Left ventricle myocardium inferior (tissue), 1 donor: ENCODE data around the gene KLK15. TPM values are rescaled to one million over a fixed set of nuclear protein-coding genes. Genes with fewer than 3 reads are reported as not detected.

Experiments
- DNase-seq: peaks from one replicate; pipeline ENCODE4 v3.0.0-alpha.2; 2020
- H3K27ac ChIP-seq: fragments of 200-600 bp; replicated peaks from 2 replicates; pipeline ENCODE4 v1.8.0; 2021
- H3K27me3 ChIP-seq: fragments of 200-600 bp; 2 replicates; pipeline ENCODE4 v1.8.0; 2021; ENCODE audit warnings: low read depth
- H3K36me3 ChIP-seq: fragments of 200-600 bp; 2 replicates; pipeline ENCODE4 v1.8.0; 2021
- H3K4me1 ChIP-seq: fragments of 200-600 bp; 2 replicates; pipeline ENCODE4 v1.8.0; 2021
- H3K4me3 ChIP-seq: fragments of 200-600 bp; 2 replicates; pipeline ENCODE4 v1.8.0; 2021; ENCODE audit warnings: mild to moderate bottlenecking, moderate library complexity
- H3K9me3 ChIP-seq: fragments of 200-600 bp; replicated peaks from 2 replicates; pipeline ENCODE4 v1.8.0; 2021
- intact Hi-C: fragments of 100-400 bp; cut with micrococcal nuclease; formaldehyde crosslinking; loops from one replicate; pipeline ENCODE4 v1.11.0; 2022
- total RNA-seq: library from RNA; stranded (reverse); fragmentation: NEBNext Ultra II Directional; extraction: Animal tissue kit (Norgen Biotek cat#: 25700); gene quantifications from one replicate; pipeline ENCODE4 v1.2.1, GENCODE V29; 2021
- TF ChIP-seq, protein P1 (sequence below): fragments of 200-600 bp; IDR thresholded peaks from 2 replicates; pipeline ENCODE4 v1.8.0; 2021; ENCODE audit warnings: antibody characterized with exemption, mild to moderate bottlenecking, borderline replicate concordance
- donor health status: DM: no; HTN: yes; CAD: no; lungs with severe emphysema.

Gene KLK15
- total RNA-seq, 1 donor from 2014 or later, result not detected

DNA sequence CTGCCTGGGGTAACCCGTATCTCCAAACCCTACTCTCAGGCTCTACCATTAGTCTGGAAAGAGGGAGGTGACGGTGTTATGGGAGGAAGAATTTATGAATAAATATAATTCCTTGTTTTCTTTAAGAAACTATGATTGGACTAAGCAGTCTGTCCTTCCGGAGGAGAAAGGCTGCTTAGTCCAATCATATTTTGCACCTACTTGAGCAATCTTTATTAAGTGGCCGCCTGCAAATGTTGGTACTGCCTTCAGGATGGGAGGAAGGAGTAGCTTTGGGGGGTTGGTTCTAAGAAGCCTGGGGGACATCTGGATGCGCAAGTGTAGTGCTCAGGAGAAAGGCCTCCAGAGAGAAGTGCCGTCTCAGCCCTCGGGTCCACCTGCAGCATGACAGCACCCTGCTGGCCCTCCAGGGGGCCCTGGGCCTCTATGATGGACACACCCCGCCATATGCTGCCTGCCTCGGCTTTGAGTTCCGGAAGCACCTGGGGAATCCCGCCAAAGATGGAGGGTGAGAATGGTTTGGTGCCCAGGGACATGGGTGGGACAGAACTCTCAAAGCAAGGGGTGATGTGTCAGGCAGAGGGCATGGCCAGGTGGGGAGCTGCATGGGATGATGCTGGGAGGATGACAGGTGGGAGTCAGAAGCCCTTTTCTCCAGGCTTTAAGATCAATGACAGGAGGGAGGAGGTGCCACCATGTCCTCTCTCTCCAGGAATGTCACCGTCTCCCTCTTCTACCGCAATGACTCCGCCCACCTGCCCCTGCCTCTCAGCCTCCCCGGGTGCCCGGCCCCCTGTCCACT lies 39.1 kb downstream of the KLK15 start:
- Histone ChIP-seq H3K9me3 (no peaks in the 10 kb centered on the region), H3K4me1 (no peaks in the 10 kb centered on the region), H3K36me3 (peaks cover 24% of the 10 kb centered on the region), H3K27me3 (peaks cover 10% of the 10 kb centered on the region), H3K27ac (no peak overlapping the region), H3K4me3 (no peak overlapping the region)
- intact Hi-C loops, result no loop called here
- TF ChIP-seq, protein P1, sequence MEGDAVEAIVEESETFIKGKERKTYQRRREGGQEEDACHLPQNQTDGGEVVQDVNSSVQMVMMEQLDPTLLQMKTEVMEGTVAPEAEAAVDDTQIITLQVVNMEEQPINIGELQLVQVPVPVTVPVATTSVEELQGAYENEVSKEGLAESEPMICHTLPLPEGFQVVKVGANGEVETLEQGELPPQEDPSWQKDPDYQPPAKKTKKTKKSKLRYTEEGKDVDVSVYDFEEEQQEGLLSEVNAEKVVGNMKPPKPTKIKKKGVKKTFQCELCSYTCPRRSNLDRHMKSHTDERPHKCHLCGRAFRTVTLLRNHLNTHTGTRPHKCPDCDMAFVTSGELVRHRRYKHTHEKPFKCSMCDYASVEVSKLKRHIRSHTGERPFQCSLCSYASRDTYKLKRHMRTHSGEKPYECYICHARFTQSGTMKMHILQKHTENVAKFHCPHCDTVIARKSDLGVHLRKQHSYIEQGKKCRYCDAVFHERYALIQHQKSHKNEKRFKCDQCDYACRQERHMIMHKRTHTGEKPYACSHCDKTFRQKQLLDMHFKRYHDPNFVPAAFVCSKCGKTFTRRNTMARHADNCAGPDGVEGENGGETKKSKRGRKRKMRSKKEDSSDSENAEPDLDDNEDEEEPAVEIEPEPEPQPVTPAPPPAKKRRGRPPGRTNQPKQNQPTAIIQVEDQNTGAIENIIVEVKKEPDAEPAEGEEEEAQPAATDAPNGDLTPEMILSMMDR, result no peak
- DNase-seq, result no peak

DNA sequence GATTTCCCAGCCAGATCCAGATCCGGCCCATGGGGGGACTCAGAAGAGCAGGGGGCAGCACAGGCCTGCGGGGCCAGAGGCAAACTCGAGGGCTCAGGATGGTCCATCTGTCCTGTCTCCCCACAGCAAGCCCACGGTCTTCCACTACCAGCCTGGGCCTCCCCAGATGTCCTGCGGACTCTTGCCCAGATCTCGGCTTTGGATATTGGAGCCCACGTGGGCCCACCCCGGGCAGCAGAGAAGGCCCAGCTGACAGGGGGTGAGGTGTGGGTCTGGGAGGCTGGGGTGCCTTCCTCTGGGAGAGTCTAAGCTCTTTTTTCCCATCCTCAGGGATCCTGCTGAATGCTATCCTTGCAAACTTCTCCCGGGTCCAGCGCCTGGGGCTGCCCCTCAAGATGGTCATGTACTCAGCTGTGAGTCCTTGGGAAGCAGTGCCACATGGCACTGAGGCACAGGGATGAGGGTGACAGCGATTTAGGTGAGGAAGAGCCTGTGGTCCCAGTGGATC lies 39.8 kb downstream of the KLK15 start:
- H3K4me1 ChIP-seq, result no peaks in the 10 kb centered on the region
- no peak for DNase-seq
- intact Hi-C loops, result no loop called here

DNA sequence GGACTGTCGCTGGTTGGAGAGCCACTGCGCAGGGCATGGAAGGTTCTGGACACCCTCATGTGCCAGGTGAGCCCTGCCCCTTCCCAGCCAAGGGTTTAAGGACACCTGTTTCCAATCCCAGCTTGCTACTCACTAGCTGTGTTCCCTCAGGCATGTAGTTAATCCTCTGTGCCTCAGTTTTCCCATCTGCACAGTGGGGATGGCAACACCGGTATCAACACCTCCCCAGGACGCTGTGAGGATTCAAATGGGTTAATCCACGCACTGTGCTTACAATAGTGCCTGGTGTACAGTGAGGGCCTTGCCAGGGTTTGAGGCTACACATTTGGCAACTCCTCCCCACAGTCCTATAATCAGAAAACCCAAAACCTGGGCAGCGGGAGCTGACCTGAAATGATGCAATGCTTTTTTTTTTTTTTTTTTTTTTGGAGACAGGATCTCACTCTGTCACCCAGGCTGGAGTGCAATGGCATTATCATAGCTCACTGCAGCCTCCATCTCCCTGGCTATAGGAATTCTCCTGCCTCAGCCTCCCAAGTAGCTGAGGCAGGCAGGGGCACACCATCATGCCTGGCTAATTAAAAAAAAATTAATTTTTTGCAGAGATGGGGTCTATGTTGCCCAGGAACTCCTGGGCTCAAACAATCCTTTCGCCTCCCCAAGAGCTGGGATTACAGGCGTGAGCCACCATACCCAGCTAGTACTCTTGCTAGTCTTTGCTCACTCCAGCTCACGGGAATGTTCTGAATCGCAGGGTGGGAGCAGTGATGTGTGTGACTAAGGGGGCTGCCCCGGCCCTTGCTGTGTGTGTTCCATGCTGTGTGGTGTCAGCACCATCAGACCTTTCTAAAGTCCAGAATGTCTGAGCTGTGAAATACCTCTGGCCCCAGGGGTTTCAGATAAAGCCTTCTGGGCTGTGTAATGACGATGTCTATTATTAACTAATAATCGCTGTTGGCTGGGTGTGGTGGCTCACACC lies 40.8 kb downstream of the KLK15 start:
- no peaks in the 10 kb centered on the region for H3K9me3 ChIP-seq
- H3K4me1 ChIP-seq, result no peaks in the 10 kb centered on the region
- H3K27ac ChIP-seq, result no peak overlapping the region
- H3K36me3 ChIP-seq, result peaks cover 7% of the 10 kb centered on the region
- TF ChIP-seq, protein P1, result no peak
- H3K27me3 ChIP-seq, result peaks cover 10% of the 10 kb centered on the region
- H3K4me3 ChIP-seq, result no peak overlapping the region
- no peak for DNase-seq
- intact Hi-C loops, result no loop called here

More for the DNA sequence above, 39.8 kb downstream of the KLK15 start:
- TF ChIP-seq, protein P1, result no peak
- no peaks in the 10 kb centered on the region for H3K9me3 ChIP-seq
- H3K36me3 ChIP-seq, result peaks cover 18% of the 10 kb centered on the region
- H3K4me3 ChIP-seq, result no peak overlapping the region
- no peak overlapping the region for H3K27ac ChIP-seq
- H3K27me3 ChIP-seq, result peaks cover 10% of the 10 kb centered on the region

DNA sequence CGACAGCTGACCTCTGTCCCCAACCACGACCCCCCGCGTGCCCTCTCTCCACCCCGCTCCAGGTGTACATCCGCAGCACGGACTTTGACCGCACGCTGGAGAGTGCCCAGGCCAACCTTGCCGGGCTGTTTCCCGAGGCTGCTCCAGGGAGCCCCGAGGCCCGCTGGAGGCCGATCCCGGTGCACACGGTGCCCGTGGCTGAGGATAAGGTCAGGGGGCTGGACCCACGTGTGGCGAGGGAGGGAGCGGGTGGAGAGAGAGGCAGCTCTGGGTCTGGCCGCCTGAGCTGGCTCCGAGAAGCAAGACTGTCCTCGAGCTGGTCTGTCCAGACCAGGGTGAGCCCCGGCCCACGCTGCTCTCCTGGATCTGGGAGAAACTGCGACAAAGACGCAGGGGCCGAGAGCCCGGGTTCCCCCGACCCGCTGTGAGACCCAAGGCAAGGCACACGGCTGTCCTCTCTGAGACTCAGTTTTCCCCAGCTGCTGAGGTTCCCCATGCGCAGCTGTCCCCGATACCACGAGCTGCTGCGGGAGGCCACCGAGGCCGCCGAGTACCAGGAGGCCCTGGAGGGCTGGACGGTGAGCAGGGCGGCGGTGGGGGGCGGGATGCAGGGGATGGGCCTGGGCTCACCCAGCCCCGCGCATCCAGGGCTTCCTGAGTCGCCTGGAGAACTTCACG lies 41.6 kb downstream of the KLK15 start:
- intact Hi-C loops, result no loop called here
- no peak for DNase-seq
- H3K27me3 ChIP-seq, result peaks cover 10% of the 10 kb centered on the region
- no peaks in the 10 kb centered on the region for H3K9me3 ChIP-seq
- no peak overlapping the region for H3K27ac ChIP-seq
- no peaks in the 10 kb centered on the region for H3K36me3 ChIP-seq
- TF ChIP-seq, protein P1, result no peak
- no peaks in the 10 kb centered on the region for H3K4me1 ChIP-seq
- no peak overlapping the region for H3K4me3 ChIP-seq

DNA sequence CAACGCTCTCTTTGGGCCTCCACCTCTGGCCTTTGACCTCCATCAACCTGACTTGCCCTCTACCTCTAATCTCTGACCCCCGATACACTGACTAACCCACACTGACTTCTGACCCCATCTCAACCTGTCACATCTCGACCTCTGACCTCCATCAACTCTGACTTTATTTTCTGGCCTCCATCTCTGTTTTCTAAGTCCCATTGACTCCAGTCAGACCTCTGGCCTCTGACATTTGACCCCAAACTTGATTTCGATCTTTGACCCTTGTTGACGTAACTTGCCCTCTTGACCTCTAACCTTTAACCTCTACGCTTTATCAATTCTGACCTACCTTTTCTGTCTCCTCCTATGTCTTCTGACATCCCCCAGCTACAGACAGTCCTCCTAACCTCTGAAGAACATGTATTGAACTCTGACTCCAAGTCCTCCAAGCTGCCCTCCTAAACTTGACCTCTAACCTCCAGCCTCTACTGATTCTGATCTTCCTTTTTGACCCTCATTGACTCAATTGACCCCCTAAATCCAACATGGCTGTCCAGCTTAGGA lies 42.4 kb downstream of the KLK15 start:
- intact Hi-C loops, result no loop called here
- peaks cover 10% of the 10 kb centered on the region for H3K27me3 ChIP-seq

More for the DNA sequence above, 42.4 kb downstream of the KLK15 start:
- no peaks in the 10 kb centered on the region for H3K36me3 ChIP-seq
- no peaks in the 10 kb centered on the region for H3K4me1 ChIP-seq
- TF ChIP-seq, protein P1, result no peak
- no peaks in the 10 kb centered on the region for H3K9me3 ChIP-seq
- DNase-seq, result no peak
- H3K27ac ChIP-seq, result no peak overlapping the region
- H3K4me3 ChIP-seq, result no peak overlapping the region
